Testis (tissue), 3 donors: ENCODE results near the gene DGKZ. TPM values are rescaled to one million over a fixed set of nuclear protein-coding genes. Genes with fewer than 3 reads are reported as not detected.

ENCODE experiments used
- DNase-seq: peaks from one replicate; pipeline ENCODE4 v3.0.0-alpha.2; 2019
- H3K27ac ChIP-seq, 2 donors: fragments of 200-600 bp; sonication (generic); one replicate each; pipeline ENCODE4 v1.5.1; 2019
- H3K27me3 ChIP-seq: fragments of 200-600 bp; sonication (generic); one replicate; pipeline ENCODE4 v1.5.1; 2019
- H3K36me3 ChIP-seq: fragments of 200-600 bp; sonication (generic); one replicate; pipeline ENCODE4 v1.5.1; 2017; ENCODE audit warnings: low read depth; ENCODE audit errors: missing control alignments
- H3K4me1 ChIP-seq: fragments of 200-600 bp; sonication (generic); one replicate; pipeline ENCODE4 v1.5.1; 2019
- H3K4me3 ChIP-seq, 2 donors: fragments of 200-600 bp; sonication (generic); one replicate each; pipeline ENCODE4 v1.5.1; 2017 to 2019
- H3K9me3 ChIP-seq: fragments of 200-600 bp; sonication (generic); one replicate; pipeline ENCODE4 v1.5.1; 2017
- POLR2A ChIP-seq: fragments of 450-650 bp; IDR thresholded peaks from one replicate; pipeline ENCODE4 v1.6.1; 2017; ENCODE audit warnings: antibody characterized with exemption, mild to moderate bottlenecking, moderate library complexity
- WGBS, 2 donors: methylation state at CpG; one replicate each; pipeline ENCODE4 v1.1.5; 2018; 5-methylcytosine and 5-hydroxymethylcytosine counted together
- intact Hi-C: fragments of 100-400 bp; cut with DNase I; formaldehyde crosslinking; loops from one replicate; pipeline ENCODE4 v1.15.1; 2023; ENCODE audit warnings: low total_unique reads
- polyA plus RNA-seq: library from polyadenylated mRNA; stranded (reverse); fragments of 350-450 nt; fragmentation: Illumina TruSeq; extraction: RNeasy Lipid Tissue Mini Kit (QIAGEN cat#74804); gene quantifications from one replicate; pipeline ENCODE4 v1.2.3, GENCODE V29; 2014; ENCODE audit warnings: low read depth, low replicate concordance; ENCODE audit not compliant: insufficient read depth
- total RNA-seq, 2 donors: library from RNA; depleted of rRNA; stranded (reverse); fragments of >200 nt; gene quantifications; one replicate each; pipeline ENCODE4 v1.2.3, GENCODE V29; 2016
- TF ChIP-seq, protein P1 (sequence below), 3 experiments: fragments of 450-650 bp in 2 of 3; fragments of 200-600 bp in 1 of 3; sonication (generic) in 1 of 3; IDR thresholded peaks; one replicate each; pipeline ENCODE4 v1.5.1; 2016 to 2019; ENCODE audit warnings: antibody characterized with exemption in 3 of 3, mild to moderate bottlenecking in 2 of 3, moderate library complexity in 1 of 3

DGKZ gene
- total and polyA plus RNA-seq, 3 donors from 2014 or later = 33.8 to 104 (median 67.2) TPM

GRCh38 chr11:46389450-46390330 is 42.4 kb downstream of the DGKZ start:
- H3K27ac ChIP-seq = no peak overlapping the region
- 0 to 2% methylated on average over 5 to 67 of the region's 80 CpGs for WGBS, 2 donors
- no peaks in the 10 kb centered on the region for H3K27me3 ChIP-seq
- intact Hi-C loops = loop anchor here (10.0 kb wide), 1 partner anchor 135 kb away; no protein-coding TSS in a partner anchor
- TF ChIP-seq, protein P1, sequence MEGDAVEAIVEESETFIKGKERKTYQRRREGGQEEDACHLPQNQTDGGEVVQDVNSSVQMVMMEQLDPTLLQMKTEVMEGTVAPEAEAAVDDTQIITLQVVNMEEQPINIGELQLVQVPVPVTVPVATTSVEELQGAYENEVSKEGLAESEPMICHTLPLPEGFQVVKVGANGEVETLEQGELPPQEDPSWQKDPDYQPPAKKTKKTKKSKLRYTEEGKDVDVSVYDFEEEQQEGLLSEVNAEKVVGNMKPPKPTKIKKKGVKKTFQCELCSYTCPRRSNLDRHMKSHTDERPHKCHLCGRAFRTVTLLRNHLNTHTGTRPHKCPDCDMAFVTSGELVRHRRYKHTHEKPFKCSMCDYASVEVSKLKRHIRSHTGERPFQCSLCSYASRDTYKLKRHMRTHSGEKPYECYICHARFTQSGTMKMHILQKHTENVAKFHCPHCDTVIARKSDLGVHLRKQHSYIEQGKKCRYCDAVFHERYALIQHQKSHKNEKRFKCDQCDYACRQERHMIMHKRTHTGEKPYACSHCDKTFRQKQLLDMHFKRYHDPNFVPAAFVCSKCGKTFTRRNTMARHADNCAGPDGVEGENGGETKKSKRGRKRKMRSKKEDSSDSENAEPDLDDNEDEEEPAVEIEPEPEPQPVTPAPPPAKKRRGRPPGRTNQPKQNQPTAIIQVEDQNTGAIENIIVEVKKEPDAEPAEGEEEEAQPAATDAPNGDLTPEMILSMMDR (IDR thresholded peaks at IDR 0.05) = peak; percentile 63 to 82 (median 76)
- no peak for TF ChIP-seq POLR2A
- no peaks in the 10 kb centered on the region for H3K9me3 ChIP-seq
- H3K4me1 ChIP-seq = peaks cover 27% of the 10 kb centered on the region
- no peaks in the 10 kb centered on the region for H3K36me3 ChIP-seq
- peak overlapping the region in 1 of 2 donors; percentile 23 for H3K4me3 ChIP-seq
- DNase-seq = peak; percentile 80

DNA sequence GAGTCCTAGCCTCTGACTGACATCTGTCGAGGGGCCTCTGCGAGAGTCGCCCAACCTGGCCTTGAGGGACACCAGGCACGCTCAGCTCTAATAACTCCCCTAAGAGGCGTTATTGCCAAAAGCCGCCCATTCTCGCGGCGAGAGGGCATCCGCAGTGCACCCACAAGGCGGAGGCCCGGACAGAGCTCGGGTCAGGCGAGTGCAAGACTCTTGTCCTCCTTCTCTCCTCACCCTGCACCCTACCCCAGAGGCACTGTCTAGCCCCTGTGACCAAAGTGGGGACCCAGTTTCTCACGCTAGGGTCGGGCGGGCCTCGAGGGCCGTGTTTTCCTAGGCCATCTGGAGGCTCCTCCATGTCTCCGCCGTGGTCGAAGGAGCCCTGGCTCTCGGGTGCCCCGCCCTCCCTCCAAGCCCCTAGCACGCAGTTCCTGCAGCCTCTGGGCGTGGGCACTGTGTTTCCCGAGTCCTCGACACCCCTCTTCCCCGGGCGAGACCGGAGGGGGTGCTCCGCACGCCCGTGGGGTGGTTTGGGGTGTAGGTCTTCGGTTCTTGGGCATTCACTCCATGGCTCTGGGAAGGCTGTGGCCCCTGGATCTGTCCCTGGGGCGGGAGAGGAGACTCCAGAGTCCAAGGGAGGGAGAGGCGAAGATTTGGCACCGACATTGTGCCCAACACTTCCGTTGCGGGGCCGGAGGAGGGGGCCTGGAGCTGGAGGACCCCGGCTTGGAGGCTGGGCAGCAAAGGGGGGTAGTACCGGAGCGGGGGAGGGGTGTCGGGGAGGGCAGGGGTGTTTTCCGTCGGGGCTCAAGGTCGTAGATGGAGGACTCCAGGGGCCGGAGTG is 43.3 kb downstream of the DGKZ start:
- Histone ChIP-seq H3K4me3 (no peak overlapping the region), H3K4me1 (peaks cover 27% of the 10 kb centered on the region)
- DNase-seq = no peak

GRCh38 chr11:46391186-46391577 is 43.9 kb downstream of the DGKZ start:
- TF ChIP-seq, protein P1 (IDR thresholded peaks at IDR 0.05) = no peak
- no peak for TF ChIP-seq POLR2A
- Histone ChIP-seq H3K27ac (no peak overlapping the region), H3K36me3 (no peaks in the 10 kb centered on the region), H3K4me3 (peak overlapping the region in 1 of 2 donors; percentile 36), H3K9me3 (no peaks in the 10 kb centered on the region), H3K4me1 (peaks cover 27% of the 10 kb centered on the region), H3K27me3 (no peaks in the 10 kb centered on the region)
- intact Hi-C loops = loop anchor here (10.0 kb wide), 1 partner anchor 134 kb away; no protein-coding TSS in a partner anchor
- 0 to 1% methylated on average over 2 to 26 of the region's 31 CpGs for WGBS, 2 donors
- DNase-seq = no peak

More for the DNA sequence above, 43.3 kb downstream of the DGKZ start:
- H3K27me3 ChIP-seq = no peaks in the 10 kb centered on the region
- TF ChIP-seq, protein P1 (IDR thresholded peaks at IDR 0.05) = no peak
- TF ChIP-seq POLR2A = no peak
- H3K9me3 ChIP-seq = no peaks in the 10 kb centered on the region
- intact Hi-C loops = loop anchor here (10.0 kb wide), 1 partner anchor 134 kb away; no protein-coding TSS in a partner anchor
- H3K36me3 ChIP-seq = no peaks in the 10 kb centered on the region
- H3K27ac ChIP-seq = no peak overlapping the region
- 5 to 6% methylated on average over 27 to 48 of the region's 49 CpGs for WGBS, 2 donors

GRCh38 chr11:46391578-46392420 is 44.5 kb downstream of the DGKZ start, which contains the start of gene CHRM4:
Gene CHRM4, minus strand, starts transcription at chr11:46391776. Its CDS starts 5,219 bp downstream, at chr11:46386557.
- 3% methylated on average over 52 of the region's 123 CpGs; no CpG with 5 or more reads in 1 of the 2 donors for WGBS, 2 donors
- Histone ChIP-seq H3K4me1 (peaks cover 27% of the 10 kb centered on the region), H3K27me3 (no peaks in the 10 kb centered on the region), H3K9me3 (no peaks in the 10 kb centered on the region), H3K27ac (no peak within 1 kb of the TSS), H3K4me3 (peak within 1 kb of the TSS; percentile 29 to 36), H3K36me3 (no peaks in the 10 kb centered on the region)
- peak; percentile 36 for DNase-seq
- TF ChIP-seq POLR2A = no peak
- TF ChIP-seq, protein P1 (IDR thresholded peaks at IDR 0.05) = peak in 1 of 3 experiments; percentile 23
- intact Hi-C loops = loop anchor here (10.0 kb wide), 1 partner anchor 133 kb away; no protein-coding TSS in a partner anchor
